Activated CD8-positive, alpha-beta memory T cell treated with anti-CD3 and anti-CD28 coated beads, Interleukin-2, amount 50 U/mL, for 1 hour (primary cell): ENCODE results near the gene USP6NL.
"Not testable (repeated sequence)": the region's sequence is repeated elsewhere in the genome, so short reads cannot be mapped to it uniquely, and the experiment has no call there.

ENCODE experiments used
- DNase-seq: peaks from one replicate; pipeline ENCODE4 v3.0.0-alpha.2; 2020; ENCODE audit errors: extremely low read depth

USP6NL gene

GRCh38 chr10:11611248-11612020 is at the start of gene USP6NL:
TSS of gene USP6NL (minus strand) at chr10:11611650. CDS start at chr10:11597634, 14,016 bp downstream.
- DNase-seq = no peak

DNA sequence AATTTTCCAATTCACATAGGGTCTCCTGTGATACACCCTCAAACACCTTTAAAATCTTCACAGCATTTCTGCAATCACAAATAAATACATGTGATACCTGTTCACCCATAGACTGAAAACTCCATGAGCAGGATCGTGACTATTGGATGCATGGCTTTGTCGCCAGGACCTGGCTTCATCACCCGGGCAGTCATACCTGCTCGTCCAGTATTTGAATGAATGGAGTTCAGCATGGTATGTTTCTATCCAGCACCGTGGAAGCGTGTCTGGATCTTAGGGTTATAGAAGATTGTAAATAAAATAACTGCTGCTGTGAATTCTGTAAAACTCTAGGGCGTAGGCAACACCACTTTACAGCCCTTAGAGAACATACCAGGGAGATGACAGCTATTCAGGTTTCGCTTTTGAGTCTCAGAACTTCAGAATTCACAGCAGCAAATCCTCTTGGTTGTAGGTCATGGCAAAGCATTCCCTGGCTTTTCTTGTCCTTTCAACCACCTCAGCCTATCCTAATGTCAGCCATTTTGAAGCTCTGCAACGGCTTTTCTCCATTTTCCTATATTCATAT is 47.4 kb upstream of the USP6NL start:
- no peak for DNase-seq

GRCh38 chr10:11655836-11656235 is 44.4 kb upstream of the USP6NL start:
- no peak for DNase-seq

- DNase-seq = no peak
These were observed 43.2 kb upstream of the USP6NL start for GRCh38 chr10:11654659-11655058.

GRCh38 chr10:11653758-11654471 is 42.5 kb upstream of the USP6NL start:
- no peak for DNase-seq

- DNase-seq = no peak
These were observed 36.2 kb upstream of the USP6NL start for GRCh38 chr10:11647676-11648075.

DNA sequence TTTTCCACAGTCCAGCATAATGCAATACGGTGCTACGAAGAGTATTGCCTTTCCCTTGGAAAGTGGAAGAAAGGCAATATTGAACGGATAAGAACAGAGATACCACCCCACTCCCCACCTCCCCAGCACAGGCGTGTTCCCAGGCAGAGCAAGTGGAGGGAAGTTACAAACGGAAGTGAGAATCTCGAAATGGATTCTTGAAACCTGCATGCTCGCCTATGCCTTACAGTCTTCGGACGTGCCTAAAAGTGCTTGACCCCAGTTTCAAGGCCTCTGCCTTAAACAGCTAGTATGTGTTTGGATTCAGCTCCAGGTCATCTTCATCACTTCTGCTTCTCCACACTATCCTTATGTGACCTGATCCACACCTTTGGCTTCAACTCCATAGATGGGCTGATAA is 35.0 kb upstream of the USP6NL start:
- DNase-seq = no peak

DNA sequence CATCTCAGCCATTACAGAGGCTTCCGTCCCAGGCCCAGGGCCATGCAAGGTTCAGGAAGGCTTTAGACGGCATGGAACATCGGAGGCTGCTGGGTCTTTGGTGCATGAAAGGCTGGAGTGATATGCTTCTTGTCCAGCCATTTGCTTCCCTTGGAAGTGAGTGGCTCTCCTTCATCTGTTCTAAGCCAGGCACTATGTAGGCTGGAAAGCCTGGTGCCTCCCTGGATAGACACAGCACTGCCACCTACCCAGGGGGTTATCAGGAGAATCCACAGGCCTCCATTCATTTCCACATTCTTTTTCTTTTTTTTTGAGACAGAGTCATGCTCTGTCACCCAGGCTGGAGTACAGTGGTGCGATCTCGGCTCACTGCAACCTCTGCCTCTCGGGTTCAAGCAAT is 31.6 kb upstream of the USP6NL start:
- DNase-seq = no peak

DNA sequence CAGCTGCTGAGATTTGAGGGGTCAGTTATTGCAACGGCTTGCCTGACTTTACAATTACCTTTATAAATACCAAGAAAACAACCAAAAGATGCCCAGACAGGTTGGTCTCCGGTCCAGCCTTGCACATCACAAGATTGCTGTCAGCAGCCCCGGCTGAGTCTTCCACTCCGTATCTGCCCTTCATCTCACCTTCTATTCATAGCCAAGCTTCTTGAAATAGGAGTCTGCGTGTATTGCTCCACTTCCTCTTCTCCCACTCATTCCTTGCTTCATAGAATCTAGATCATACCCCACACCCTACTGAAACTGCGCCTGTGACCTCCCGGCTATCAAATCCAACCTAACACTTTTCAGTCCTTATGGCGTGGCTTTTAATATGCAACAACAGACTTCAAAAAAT is 31.1 kb upstream of the USP6NL start:
- no peak for DNase-seq

DNA sequence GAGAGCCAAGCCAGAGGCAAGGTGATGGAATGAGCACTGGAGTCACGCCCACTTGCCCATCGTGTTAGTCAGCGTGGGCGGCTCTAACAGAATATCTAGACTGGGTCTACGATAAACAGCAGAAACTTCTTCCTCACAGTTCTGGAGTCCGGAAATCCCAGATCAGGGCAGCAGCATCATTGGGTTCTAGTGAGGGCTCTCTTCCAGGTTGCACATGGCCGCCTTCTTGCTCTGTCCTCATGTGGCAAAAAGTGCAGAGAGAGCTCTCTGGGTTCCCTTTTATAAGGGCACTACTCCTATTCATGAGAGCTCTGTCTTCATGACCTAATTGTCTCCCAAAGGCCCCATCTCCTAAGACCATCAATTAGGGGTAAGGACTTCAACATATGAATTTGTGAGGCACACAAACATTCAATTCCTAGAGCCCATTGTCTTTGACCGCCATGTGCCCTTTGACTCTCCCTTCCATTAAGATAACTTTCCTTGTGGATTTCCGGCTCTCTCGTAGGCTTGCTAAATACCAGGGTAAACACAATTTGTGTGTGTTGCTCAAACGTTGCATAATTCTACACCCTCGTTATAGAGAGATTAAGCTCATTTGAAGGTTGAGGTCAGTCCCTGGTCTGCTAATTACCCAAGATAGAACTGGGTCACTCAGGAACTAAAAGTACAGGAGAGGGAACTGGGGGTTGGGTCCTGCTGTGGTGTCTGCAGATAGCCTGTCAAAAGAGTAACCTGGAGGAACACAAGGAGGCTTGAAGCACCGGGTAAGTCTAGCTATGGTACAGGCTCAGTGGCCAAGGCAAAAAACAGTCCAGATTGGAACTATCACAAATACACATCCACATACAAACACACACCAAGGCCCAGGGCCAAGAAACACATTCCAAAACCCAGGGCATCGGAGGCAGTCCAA is 28.7 kb upstream of the USP6NL start:
- DNase-seq = no peak

DNA sequence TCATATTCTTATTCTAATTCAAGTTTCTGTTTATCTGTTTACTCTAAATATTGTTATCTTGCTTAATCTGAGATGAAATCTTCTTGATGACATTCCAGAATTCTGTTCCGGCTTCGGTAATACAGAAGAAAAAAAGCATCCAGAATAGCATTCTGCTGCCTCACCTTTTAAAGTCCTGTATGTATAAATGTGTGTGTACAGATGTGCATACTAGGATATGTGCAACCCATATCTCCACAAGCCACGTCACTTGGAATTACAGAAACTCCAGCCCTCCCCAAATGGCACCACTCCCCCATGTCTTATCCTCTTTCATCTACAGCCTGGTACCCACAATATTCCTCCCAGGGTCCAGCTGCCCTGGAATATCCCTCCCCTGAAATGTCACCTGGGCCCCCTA is 27.9 kb upstream of the USP6NL start:
- DNase-seq = no peak

DNA sequence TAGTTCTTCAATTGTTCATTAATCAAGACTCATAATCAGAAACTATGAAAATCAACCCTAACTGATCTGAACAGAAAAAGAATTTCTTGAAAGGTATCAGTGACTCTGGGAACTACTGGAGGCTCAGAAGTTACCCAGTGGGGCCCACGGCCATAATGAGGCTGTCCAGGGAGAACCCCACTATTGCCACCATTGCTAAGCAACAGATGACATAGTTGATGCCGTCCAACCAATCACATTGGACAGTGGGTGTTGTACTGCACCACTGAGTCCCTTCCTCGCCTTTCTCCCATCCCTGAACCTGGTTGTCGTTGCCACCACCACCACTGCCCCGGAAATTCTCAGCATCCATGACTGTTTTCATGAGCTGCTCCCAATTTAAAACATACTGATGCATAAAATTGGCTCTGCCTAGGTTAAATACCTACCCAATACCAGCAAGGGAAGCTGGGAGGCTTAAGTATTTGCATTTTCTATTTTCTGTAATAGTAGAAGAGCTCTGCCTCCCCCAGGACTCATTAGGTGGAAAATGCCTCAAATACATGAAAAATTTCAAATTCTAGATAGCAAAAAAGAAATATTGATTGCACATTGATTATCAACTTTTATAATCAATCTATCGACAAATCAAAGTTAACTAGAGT is 26.7 kb upstream of the USP6NL start:
- DNase-seq = no peak

- no peak for DNase-seq
These were observed 25.4 kb upstream of the USP6NL start for GRCh38 chr10:11636697-11637303.

DNA sequence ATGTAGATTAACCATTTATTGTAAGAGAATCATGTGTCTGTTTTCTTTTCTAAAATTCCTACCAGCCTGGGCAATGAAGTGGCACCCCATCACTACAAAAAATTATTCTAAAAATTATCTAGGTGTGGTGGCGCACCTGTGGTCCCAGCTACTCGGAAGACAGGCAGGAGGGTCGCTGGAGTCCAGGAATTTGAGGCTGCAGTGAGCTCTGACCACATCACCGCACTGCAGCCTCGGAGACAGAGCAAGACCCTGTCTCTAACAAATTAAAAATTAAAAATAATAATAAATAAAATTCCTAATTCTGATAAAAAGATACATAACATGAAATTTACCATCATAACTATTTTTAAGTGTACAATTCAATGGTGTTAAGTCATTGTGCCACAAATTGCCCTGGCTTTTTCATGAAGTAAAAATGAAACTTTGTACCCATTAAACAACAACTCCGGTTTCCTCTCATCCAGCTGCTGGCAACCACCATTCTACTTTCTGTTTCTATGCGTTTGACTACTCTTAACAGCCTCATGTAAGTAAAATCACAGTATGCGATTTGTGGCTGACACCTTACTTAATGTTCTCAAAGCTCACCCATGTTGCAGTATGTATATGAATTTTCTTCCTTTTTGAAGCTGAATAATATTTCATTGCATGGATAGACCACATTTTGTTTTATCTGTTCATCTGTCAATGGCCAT is 20.6 kb upstream of the USP6NL start:
- DNase-seq = no peak

- DNase-seq = no peak
These were observed 19.8 kb upstream of the USP6NL start for GRCh38 chr10:11631291-11631690.

- no peak for DNase-seq
These were observed 18.3 kb upstream of the USP6NL start for GRCh38 chr10:11629731-11630130.

DNA sequence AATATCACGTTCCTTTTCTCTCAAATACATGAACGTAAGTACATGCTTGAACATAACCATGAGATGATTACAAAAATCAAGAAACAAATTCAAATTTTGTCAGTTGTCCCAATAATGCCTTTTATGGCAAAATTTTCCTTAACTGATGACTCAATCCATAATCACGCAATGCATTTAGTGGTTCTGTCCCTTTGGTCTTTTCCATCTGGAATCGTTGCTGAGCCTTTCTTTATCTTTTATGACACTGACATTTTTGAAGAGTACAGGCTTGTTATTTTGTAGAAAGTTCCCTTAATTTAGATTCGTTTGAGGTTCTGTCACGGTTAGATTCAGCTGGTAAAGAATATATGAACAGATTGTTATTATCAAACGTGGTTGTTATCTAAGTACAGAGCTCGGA is 16.5 kb upstream of the USP6NL start:
- DNase-seq = not testable (repeated sequence)

DNA sequence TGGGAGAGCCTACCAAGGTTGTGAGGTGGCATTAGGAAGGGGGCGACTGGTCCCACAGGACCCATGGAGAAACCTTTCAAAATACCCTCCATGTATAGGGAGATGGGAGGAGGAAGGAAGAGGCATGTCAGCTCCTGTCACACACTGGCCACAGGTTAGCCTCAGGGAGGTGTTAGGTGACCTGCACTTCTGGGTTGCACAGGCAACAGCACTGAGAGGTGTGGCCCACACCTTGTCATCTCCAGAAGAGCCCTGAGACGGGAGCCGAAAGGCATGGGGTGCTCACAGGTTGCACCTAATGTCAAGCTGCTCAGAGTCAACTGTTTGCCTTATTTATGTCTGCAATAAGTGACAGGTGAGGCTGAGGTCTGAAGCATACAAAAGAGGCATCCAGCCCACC is 14.6 kb upstream of the USP6NL start:
- DNase-seq = no peak

GRCh38 chr10:11625019-11625735 is 13.7 kb upstream of the USP6NL start:
- DNase-seq = no peak

DNA sequence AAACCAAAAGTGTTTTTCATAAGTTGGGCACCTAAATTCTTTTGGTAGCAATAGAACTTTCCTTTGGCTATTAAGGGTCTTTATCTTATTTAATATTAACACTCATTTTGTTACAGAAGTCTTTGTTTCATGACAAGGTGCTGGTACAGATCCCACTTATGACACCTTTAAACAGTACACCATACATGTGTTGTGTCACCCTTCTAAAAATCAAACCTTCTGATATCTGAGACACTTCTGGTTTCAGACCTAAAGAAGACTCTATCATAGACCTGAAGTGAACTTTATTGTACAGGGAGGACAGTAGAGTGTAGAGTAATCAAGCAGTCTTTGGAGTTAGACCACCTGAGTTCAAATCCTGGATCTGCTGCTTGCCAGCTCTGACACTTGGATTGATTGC is 5.8 kb upstream of the USP6NL start:
- no peak for DNase-seq
